CD14-positive monocyte (primary cell): ENCODE data around the gene MINAR1. TPM values are rescaled to one million over a fixed set of nuclear protein-coding genes. Genes with fewer than 3 reads are reported as not detected.

Experiments
- DNase-seq, 3 donors: peaks; one replicate each; pipeline ENCODE4 v3.0.0-alpha.2; 2011 to 2022
- H2AFZ ChIP-seq: 2 replicates; pipeline ENCODE4 v1.6.0; 2012; ENCODE audit warnings: mild to moderate bottlenecking, low read depth, low read length, inconsistent platforms; ENCODE audit not compliant: insufficient read depth, poor library complexity, severe bottlenecking
- H3K27ac ChIP-seq, 2 donors: 1 replicate in 1 of 2; 2 replicates in 1 of 2; pipeline ENCODE4 v1.5.1; 2012 to 2013; ENCODE audit warnings: low read length in 2 of 2, control low read depth in 1 of 2, inconsistent platforms in 1 of 2, low read depth in 1 of 2, mild to moderate bottlenecking in 1 of 2
- H3K27me3 ChIP-seq, 2 donors: one replicate each; pipeline versions ENCODE4 v1.6.0 to v1.6.1; 2011 to 2013; ENCODE audit warnings: low read length in 2 of 2; ENCODE audit not compliant: control insufficient read depth in 2 of 2, insufficient read depth in 2 of 2
- H3K36me3 ChIP-seq, 2 donors: replicated peaks in 1 of 2; 1 replicate in 1 of 2; 2 replicates in 1 of 2; pipeline versions ENCODE4 v1.5.1 to v1.6.1; 2012 to 2013; ENCODE audit warnings: low read length in 2 of 2, control low read depth in 1 of 2, inconsistent platforms in 1 of 2, mild to moderate bottlenecking in 1 of 2; ENCODE audit not compliant: insufficient read depth in 2 of 2, control insufficient read depth in 1 of 2
- H3K4me1 ChIP-seq, 2 donors: 1 replicate in 1 of 2; 2 replicates in 1 of 2; pipeline versions ENCODE4 v1.5.1 to v1.6.1; 2012 to 2013; ENCODE audit warnings: low read length in 2 of 2, control low read depth in 1 of 2, inconsistent platforms in 1 of 2, mild to moderate bottlenecking in 1 of 2, moderate library complexity in 1 of 2; ENCODE audit not compliant: insufficient read depth in 2 of 2, control insufficient read depth in 1 of 2
- H3K4me2 ChIP-seq: replicated peaks from 2 replicates; pipeline ENCODE3; 2012; ENCODE audit warnings: low read length, moderate library complexity, mild to moderate bottlenecking; ENCODE audit not compliant: poor library complexity, severe bottlenecking; ENCODE audit errors: extremely low read depth
- H3K4me3 ChIP-seq, 3 experiments: fragments of 200-600 bp in 1 of 3; sonication (generic) in 1 of 3; replicated peaks in 1 of 3; 1 replicate in 2 of 3; 2 replicates in 1 of 3; pipeline ENCODE4 v1.5.1; 2011 to 2013; ENCODE audit warnings: low read length in 3 of 3, mild to moderate bottlenecking in 3 of 3, control low read depth in 2 of 3, low read depth in 2 of 3, inconsistent platforms in 1 of 3, moderate library complexity in 1 of 3
- H3K79me2 ChIP-seq: 2 replicates; pipeline ENCODE4 v1.6.0; 2012; ENCODE audit warnings: mild to moderate bottlenecking, control low read depth, inconsistent platforms, low read length, moderate library complexity; ENCODE audit not compliant: insufficient read depth
- H3K9ac ChIP-seq: 2 replicates; pipeline ENCODE4 v1.6.0; 2017; ENCODE audit warnings: low read length, mild to moderate bottlenecking; ENCODE audit not compliant: insufficient read depth, poor library complexity, severe bottlenecking
- H3K9me3 ChIP-seq, 2 donors: replicated peaks in 1 of 2; 1 replicate in 1 of 2; 2 replicates in 1 of 2; pipeline versions ENCODE4 v1.5.1 to v1.6.1; 2012 to 2013; ENCODE audit warnings: low read length in 2 of 2, control low read depth in 1 of 2; ENCODE audit not compliant: control insufficient read depth in 1 of 2, insufficient read depth in 1 of 2
- H4K20me1 ChIP-seq: 2 replicates; pipeline ENCODE4 v1.6.0; 2012; ENCODE audit warnings: mild to moderate bottlenecking, low read length, control low read depth, moderate library complexity; ENCODE audit not compliant: insufficient read depth
- H3K27ac Mint-ChIP-seq, 7 donors: one replicate each; pipeline ENCODE4 v1.8.0; 2020; ENCODE audit warnings: mild to moderate bottlenecking in 7 of 7, mixed read lengths in 7 of 7, moderate library complexity in 6 of 7, inconsistent platforms in 2 of 7
- H3K27me3 Mint-ChIP-seq, 3 donors: one replicate each; pipeline ENCODE4 v1.8.0; 2021 to 2022; ENCODE audit warnings: low read depth in 3 of 3, mild to moderate bottlenecking in 3 of 3, mixed read lengths in 3 of 3, moderate library complexity in 3 of 3, inconsistent platforms in 1 of 3
- H3K36me3 Mint-ChIP-seq, 2 donors: one replicate each; pipeline ENCODE4 v1.8.0; 2020; ENCODE audit warnings: mixed read lengths in 2 of 2, inconsistent platforms in 1 of 2, mild to moderate bottlenecking in 1 of 2
- H3K4me1 Mint-ChIP-seq: one replicate; pipeline ENCODE4 v1.8.0; 2020; ENCODE audit warnings: mild to moderate bottlenecking, mixed read lengths
- H3K4me3 Mint-ChIP-seq, 2 donors: one replicate each; pipeline ENCODE4 v1.8.0; 2020; ENCODE audit warnings: mild to moderate bottlenecking in 2 of 2, mixed read lengths in 2 of 2, moderate library complexity in 1 of 2
- H3K9me3 Mint-ChIP-seq, 7 donors: one replicate each; pipeline ENCODE4 v1.8.0; 2020 to 2022; ENCODE audit warnings: mixed read lengths in 7 of 7, mild to moderate bottlenecking in 6 of 7, moderate library complexity in 6 of 7, inconsistent platforms in 2 of 7
- CTCF ChIP-seq: fragments of 200-600 bp; IDR thresholded peaks from one replicate; pipeline ENCODE4 v1.8.0; 2022; ENCODE audit warnings: antibody characterized with exemption, mild to moderate bottlenecking
- WGBS: methylation state at CpG from one replicate; pipeline ENCODE4 v1.1.5; 2013; ENCODE audit warnings: missing lambda C conversion rate; ENCODE audit not compliant: insufficient coverage; 5-methylcytosine and 5-hydroxymethylcytosine counted together
- intact Hi-C, 2 donors: fragments of 100-400 bp; cut with micrococcal nuclease; formaldehyde crosslinking; loops; one replicate each; pipeline versions ENCODE4 v1.15.0 to v1.15.1; 2023
- polyA plus RNA-seq, 3 donors: library from polyadenylated mRNA; depleted of rRNA in 1 of 3; unstranded in 2 of 3; stranded (reverse) in 1 of 3; fragments of 300-500 nt in 2 of 3; fragments of >200 nt in 1 of 3; fragmentation: Illumina TruSeq in 2 of 3; gene quantifications; 1 replicate in 2 of 3; 2 replicates in 1 of 3; pipeline ENCODE4 v1.2.3, GENCODE V29; 2012 to 2021

The MINAR1 gene
- polyA plus RNA-seq, 3 donors, result 0.04 to 0.19 TPM; not detected in 1

GRCh38 chr15:79401301-79401700 lies 30.8 kb upstream of the MINAR1 start:
- Mint-ChIP-seq H3K27ac (no peak overlapping the region), H3K4me1 (no peaks in the 10 kb centered on the region), H3K27me3 (peaks cover 0 to 1% (median 0%) of the 10 kb centered on the region in 3 donors), H3K9me3 (no peaks in the 10 kb centered on the region), H3K36me3 (no peaks in the 10 kb centered on the region), H3K4me3 (no peak overlapping the region)
- 50% methylated on average over 2 of the region's 3 CpGs for WGBS
- Histone ChIP-seq H4K20me1 (no peaks in the 10 kb centered on the region), H3K4me2 (no peak overlapping the region), H3K27me3 (no peaks in the 10 kb centered on the region), H3K4me3 (no peak overlapping the region), H3K9me3 (no peaks in the 10 kb centered on the region), H2AFZ (no peak overlapping the region), H3K27ac (no peak overlapping the region), H3K36me3 (no peaks in the 10 kb centered on the region), H3K9ac (no peak overlapping the region), H3K4me1 (no peaks in the 10 kb centered on the region), H3K79me2 (no peaks in the 10 kb centered on the region)
- DNase-seq, result no peak
- intact Hi-C loops, result no loop called here
- TF ChIP-seq CTCF, result no peak

GRCh38 chr15:79402136-79402535 lies 30.0 kb upstream of the MINAR1 start:
- no peaks in the 10 kb centered on the region for H3K4me1 Mint-ChIP-seq
- intact Hi-C loops, result no loop called here
- peaks cover 0 to 1% (median 0%) of the 10 kb centered on the region in 3 donors for H3K27me3 Mint-ChIP-seq
- Histone ChIP-seq H4K20me1 (no peaks in the 10 kb centered on the region), H3K36me3 (no peaks in the 10 kb centered on the region), H3K9me3 (no peaks in the 10 kb centered on the region), H3K4me2 (no peak overlapping the region), H3K27ac (no peak overlapping the region), H3K27me3 (no peaks in the 10 kb centered on the region), H3K79me2 (no peaks in the 10 kb centered on the region), H3K4me1 (no peaks in the 10 kb centered on the region), H3K9ac (no peak overlapping the region), H3K4me3 (no peak overlapping the region), H2AFZ (no peak overlapping the region)
- no peaks in the 10 kb centered on the region for H3K9me3 Mint-ChIP-seq
- H3K4me3 Mint-ChIP-seq, result no peak overlapping the region
- no peak for DNase-seq
- no peaks in the 10 kb centered on the region for H3K36me3 Mint-ChIP-seq
- TF ChIP-seq CTCF, result no peak
- no peak overlapping the region for H3K27ac Mint-ChIP-seq
- WGBS, result 80% methylated on average over 1 of the region's 2 CpGs
